A549 treated with AZD2906 at 1 μM for 4 hours (cell line): ENCODE measurements around the gene CYP4F11. TPM values are rescaled to one million over a fixed set of nuclear protein-coding genes. Genes with fewer than 3 reads are reported as not detected.

Experiments
- total RNA-seq: library from RNA; stranded (reverse); fragments of 200-300 nt; extraction: Qiagen RNA extraction; gene quantifications from 5 replicates; pipeline ENCODE4 v1.2.3, GENCODE V29; 2022

CYP4F11 gene, protein sequence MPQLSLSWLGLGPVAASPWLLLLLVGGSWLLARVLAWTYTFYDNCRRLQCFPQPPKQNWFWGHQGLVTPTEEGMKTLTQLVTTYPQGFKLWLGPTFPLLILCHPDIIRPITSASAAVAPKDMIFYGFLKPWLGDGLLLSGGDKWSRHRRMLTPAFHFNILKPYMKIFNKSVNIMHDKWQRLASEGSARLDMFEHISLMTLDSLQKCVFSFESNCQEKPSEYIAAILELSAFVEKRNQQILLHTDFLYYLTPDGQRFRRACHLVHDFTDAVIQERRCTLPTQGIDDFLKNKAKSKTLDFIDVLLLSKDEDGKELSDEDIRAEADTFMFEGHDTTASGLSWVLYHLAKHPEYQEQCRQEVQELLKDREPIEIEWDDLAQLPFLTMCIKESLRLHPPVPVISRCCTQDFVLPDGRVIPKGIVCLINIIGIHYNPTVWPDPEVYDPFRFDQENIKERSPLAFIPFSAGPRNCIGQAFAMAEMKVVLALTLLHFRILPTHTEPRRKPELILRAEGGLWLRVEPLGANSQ
- total RNA-seq: 4.6 to 6.7 TPM (median 5.5 TPM) in 5 replicates

DNA sequence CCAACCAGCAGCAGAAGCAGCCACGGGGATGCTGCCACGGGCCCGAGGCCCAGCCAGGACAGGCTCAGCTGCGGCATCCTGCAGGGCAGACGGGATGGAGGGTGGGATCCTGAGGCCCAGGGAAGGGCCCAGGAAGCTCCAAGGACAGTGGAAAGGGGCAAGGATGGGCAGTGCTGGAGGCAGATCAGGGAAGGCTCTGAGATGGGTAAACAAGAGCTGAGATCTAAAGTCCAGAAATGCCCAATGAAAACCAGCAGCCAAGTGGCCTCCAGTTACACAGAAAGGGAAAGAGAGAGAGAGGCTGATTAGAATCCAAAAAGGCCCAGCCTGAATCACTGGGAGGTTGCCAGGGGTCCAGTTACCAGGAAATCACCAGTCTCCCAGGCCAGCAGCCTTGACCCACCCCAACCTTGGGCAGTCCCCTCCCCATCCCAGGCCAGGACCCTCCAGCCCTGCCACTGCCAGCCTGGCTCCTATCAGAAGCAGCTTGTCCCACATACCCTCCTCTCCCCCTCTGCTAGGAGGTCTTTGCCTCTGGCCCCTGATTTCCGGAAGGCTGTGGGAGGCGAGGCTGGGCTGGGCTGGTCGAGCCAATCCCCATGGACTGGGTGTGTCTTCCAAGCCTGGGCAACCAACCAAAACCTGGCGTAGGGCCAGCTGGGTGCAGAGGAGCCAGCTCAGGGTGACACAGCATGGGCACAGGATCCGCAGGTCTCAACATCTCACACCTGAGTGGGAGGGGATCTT lies at the start of gene CYP4F11:
TSS of gene CYP4F11 (minus strand) at position 198 of the 747 bp plus-strand sequence. CDS start at position 77, 121 bp downstream.

DNA sequence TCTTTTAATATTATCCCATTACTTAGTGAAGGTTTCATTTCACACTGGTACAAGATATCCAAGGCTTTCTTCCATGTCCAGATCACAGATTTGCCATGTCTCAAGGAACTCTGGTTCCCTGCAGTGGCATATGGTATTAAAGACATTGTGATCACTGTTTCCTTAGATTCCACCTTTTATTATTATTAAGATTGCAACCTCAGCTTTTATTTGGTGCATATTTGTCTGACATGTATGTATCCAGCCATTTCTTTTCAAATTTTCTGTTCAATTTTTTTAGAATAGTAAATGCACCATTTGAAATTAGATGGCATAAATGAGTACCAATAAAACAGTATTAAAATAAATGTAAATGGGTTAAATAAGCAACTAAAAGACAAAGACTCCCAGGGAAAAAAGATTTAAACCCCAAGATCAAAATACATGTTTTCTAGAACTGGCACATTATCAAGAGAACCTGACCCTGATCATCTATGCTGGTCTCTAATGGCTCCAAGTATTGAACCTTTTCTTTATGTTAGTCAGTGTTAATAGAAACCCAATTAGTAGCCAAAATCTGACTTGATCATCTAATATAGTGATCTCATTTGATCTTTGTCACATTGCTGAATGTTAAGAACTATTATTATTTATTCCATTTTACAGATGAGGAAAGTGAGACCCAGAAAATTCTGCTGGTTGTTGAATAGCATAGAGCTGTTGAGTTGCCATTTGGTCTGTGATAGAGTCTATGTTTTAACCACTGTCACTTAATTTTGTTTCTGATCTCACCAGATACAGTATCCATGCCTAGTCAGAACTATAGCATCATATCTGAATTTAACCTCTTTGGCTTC lies 14.1 kb upstream of the CYP4F11 start, which contains the start of gene OR10H4:
TSS of gene OR10H4 (plus strand) at position 786 of the 836 bp plus-strand sequence. CDS start at position 786, 0 bp downstream.

DNA sequence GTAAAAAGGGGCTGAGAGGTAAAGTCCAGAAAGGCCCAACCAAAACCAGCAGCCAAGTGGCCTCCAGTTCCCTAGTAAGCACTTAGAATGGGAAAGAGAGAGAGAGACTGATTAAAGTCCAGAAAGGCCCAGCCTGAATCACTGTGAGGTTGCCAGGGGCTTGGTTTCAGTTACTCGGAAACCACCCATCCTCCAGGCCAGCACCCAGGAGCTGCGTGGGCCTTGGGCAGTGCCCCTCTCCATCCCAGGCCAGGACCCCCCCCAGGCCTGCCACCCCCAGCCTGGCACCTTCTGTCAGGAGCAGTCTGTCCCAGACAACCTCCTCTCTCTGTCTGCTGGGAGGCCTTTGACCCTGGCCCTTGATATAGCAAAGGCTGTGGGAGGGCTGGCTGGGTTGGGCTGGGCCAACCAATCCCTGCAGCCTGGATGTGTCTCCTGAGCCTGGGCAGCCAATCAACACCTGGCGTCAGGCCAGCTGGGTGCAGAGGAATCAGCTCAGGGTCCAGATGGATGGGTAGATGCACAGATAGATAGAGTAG lies 36.5 kb downstream of the CYP4F11 start, which contains the start of gene CYP4F2:
TSS of gene CYP4F2 (minus strand) at position 337 of the 539 bp plus-strand sequence. CDS start 463 bp downstream, outside the sequence.

Other genes starting within 250 kb of the CYP4F11 start
- not detected in 5 replicates for gene OR10H2, start 206.5 kb downstream of the CYP4F11 start, total RNA-seq
- gene OR10H3, start 196.5 kb downstream of the CYP4F11 start, total RNA-seq: not detected in 5 replicates
- not detected in 5 replicates for gene OR10H5, start 146.9 kb downstream of the CYP4F11 start, total RNA-seq
- gene OR10H1, start 118.9 kb downstream of the CYP4F11 start, total RNA-seq: not detected in 5 replicates
- gene CYP4F2, start 36.5 kb downstream of the CYP4F11 start, total RNA-seq: 0.05 to 0.24 TPM (median 0.11 TPM) in 5 replicates
- gene OR10H4, start 14.5 kb upstream of the CYP4F11 start, total RNA-seq: not detected in 5 replicates
- 380 to 506 TPM (median 445 TPM) in 5 replicates for gene TPM4, start 142.0 kb upstream of the CYP4F11 start, total RNA-seq
- gene RAB8A, start 177.4 kb upstream of the CYP4F11 start, total RNA-seq: 47.7 to 103 TPM (median 50.2 TPM) in 5 replicates
- gene HSH2D, start 209.2 kb upstream of the CYP4F11 start, total RNA-seq: 0.06 to 0.09 TPM (median 0.08 TPM) in 4 of 5 replicates, not detected in the other
- not detected in 5 replicates for gene CIB3, start 239.0 kb upstream of the CYP4F11 start, total RNA-seq